ENCODE measurements around the gene DLG5. TPM values are rescaled to one million over a fixed set of nuclear protein-coding genes. Genes with fewer than 3 reads are reported as not detected.

The DLG5 gene
- polyA plus RNA-seq, 3 donors: 0.14 to 0.77 TPM; not detected in 1

DNA sequence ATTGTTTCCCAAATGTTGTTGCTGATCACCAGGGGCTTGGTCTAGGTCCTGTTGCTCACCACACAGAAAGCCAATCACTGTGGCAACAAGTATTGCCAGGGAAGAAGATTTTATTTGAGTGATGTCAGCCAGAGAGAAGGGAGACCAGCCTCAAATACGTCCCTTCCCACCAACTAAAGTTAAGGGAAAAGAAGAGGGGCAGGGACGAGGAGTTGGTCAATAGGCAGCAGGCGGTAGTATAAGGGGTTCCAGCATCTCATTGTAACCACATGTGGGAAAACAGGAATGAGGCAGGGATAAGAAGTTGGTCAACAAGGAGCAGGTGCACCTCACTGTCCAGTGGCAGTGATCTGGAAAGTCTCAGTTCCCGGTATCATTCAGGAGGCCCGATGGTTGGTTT lies 150.1 kb downstream of the DLG5 start:
- Histone ChIP-seq H3K4me1 (ENCODE audit: control insufficient read depth in 1 of 2, insufficient read depth in 2 of 2, low read length in 2 of 2) (no peaks in the 10 kb centered on the region), H3K9me3 (replicated peaks in 1 of 2; ENCODE audit: control insufficient read depth in 1 of 2, insufficient read depth in 1 of 2, low read length in 2 of 2) (peaks cover 21 to 57% of the 10 kb centered on the region in 2 donors), H3K36me3 (replicated peaks in 1 of 2; ENCODE audit: control insufficient read depth in 1 of 2, insufficient read depth in 2 of 2, low read length in 2 of 2) (no peaks in the 10 kb centered on the region), H3K27ac (ENCODE audit: low read depth in 1 of 2, low read length in 2 of 2) (no peak overlapping the region), H3K79me2 (ENCODE audit: insufficient read depth, low read length) (no peaks in the 10 kb centered on the region), H3K9ac (ENCODE audit: insufficient read depth, low read length, poor library complexity, severe bottlenecking) (no peak overlapping the region), H3K27me3 (ENCODE audit: control insufficient read depth in 2 of 2, insufficient read depth in 2 of 2, low read length in 2 of 2) (no peaks in the 10 kb centered on the region), H4K20me1 (ENCODE audit: insufficient read depth, low read length) (no peaks in the 10 kb centered on the region), H2AFZ (ENCODE audit: insufficient read depth, low read depth, low read length, poor library complexity, severe bottlenecking) (no peak overlapping the region), H3K4me2 (replicated peaks; ENCODE audit: extremely low read depth, low read length, poor library complexity, severe bottlenecking) (no peak overlapping the region), H3K4me3 (replicated peaks in 1 of 3; ENCODE audit: low read depth in 2 of 3, low read length in 3 of 3) (no peak overlapping the region)
- no peak for DNase-seq
- H3K4me1 Mint-ChIP-seq: no peaks in the 10 kb centered on the region
- TF ChIP-seq, protein P1, sequence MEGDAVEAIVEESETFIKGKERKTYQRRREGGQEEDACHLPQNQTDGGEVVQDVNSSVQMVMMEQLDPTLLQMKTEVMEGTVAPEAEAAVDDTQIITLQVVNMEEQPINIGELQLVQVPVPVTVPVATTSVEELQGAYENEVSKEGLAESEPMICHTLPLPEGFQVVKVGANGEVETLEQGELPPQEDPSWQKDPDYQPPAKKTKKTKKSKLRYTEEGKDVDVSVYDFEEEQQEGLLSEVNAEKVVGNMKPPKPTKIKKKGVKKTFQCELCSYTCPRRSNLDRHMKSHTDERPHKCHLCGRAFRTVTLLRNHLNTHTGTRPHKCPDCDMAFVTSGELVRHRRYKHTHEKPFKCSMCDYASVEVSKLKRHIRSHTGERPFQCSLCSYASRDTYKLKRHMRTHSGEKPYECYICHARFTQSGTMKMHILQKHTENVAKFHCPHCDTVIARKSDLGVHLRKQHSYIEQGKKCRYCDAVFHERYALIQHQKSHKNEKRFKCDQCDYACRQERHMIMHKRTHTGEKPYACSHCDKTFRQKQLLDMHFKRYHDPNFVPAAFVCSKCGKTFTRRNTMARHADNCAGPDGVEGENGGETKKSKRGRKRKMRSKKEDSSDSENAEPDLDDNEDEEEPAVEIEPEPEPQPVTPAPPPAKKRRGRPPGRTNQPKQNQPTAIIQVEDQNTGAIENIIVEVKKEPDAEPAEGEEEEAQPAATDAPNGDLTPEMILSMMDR (IDR thresholded peaks at IDR 0.05): no peak
- H3K27me3 Mint-ChIP-seq (ENCODE audit: low read depth in 3 of 3): peaks cover 3 to 6% (median 5%) of the 10 kb centered on the region in 3 donors
- intact Hi-C loops (cut with micrococcal nuclease): no loop called here
- H3K27ac Mint-ChIP-seq: no peak overlapping the region
- H3K4me3 Mint-ChIP-seq: no peak overlapping the region
- WGBS (ENCODE audit: insufficient coverage): 93% methylated on average over 3 of the region's 5 CpGs
- H3K36me3 Mint-ChIP-seq: no peaks in the 10 kb centered on the region
- peaks cover 10 to 55% (median 36%) of the 10 kb centered on the region in 7 donors for H3K9me3 Mint-ChIP-seq

DNA sequence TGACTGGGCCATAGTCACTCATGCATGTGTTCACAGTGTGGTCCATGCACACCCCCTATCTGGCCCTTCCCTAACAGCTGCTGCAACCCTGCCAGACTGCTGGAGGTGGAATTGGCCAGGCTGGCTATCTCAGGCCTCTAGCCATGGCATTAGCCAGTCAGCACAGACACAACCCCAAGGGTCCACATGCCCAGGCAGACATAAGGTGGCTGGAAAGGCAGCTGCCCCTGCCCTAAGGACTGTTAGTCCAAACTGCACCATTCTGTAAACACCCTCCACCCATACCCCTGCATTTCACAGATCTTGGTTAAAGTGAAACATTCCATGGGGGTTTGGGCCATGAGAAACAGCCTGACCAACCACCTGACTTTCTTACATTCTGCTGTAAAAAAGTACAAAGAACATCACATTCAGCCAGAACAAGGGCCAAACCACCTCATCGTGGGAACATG lies 151.6 kb downstream of the DLG5 start:
- H3K4me3 ChIP-seq (replicated peaks in 1 of 3; ENCODE audit: low read depth in 2 of 3, low read length in 3 of 3): no peak overlapping the region
- Mint-ChIP-seq H3K27me3 (ENCODE audit: low read depth in 3 of 3) (peaks cover 4 to 6% (median 5%) of the 10 kb centered on the region in 3 donors), H3K4me3 (no peak overlapping the region), H3K27ac (no peak overlapping the region), H3K9me3 (peaks cover 9 to 41% (median 28%) of the 10 kb centered on the region in 7 donors), H3K36me3 (no peaks in the 10 kb centered on the region), H3K4me1 (no peaks in the 10 kb centered on the region)
- H2AFZ ChIP-seq (ENCODE audit: insufficient read depth, low read depth, low read length, poor library complexity, severe bottlenecking): no peak overlapping the region
- peaks cover 21 to 42% of the 10 kb centered on the region in 2 donors for H3K9me3 ChIP-seq (replicated peaks in 1 of 2; ENCODE audit: control insufficient read depth in 1 of 2, insufficient read depth in 1 of 2, low read length in 2 of 2)
- H3K79me2 ChIP-seq (ENCODE audit: insufficient read depth, low read length): no peaks in the 10 kb centered on the region
- DNase-seq: no peak
- no peaks in the 10 kb centered on the region for H3K27me3 ChIP-seq (ENCODE audit: control insufficient read depth in 2 of 2, insufficient read depth in 2 of 2, low read length in 2 of 2)
- TF ChIP-seq, protein P1 (IDR thresholded peaks at IDR 0.05): no peak
- no peak overlapping the region for H3K9ac ChIP-seq (ENCODE audit: insufficient read depth, low read length, poor library complexity, severe bottlenecking)
- no peaks in the 10 kb centered on the region for H3K4me1 ChIP-seq (ENCODE audit: control insufficient read depth in 1 of 2, insufficient read depth in 2 of 2, low read length in 2 of 2)
- no peak overlapping the region for H3K27ac ChIP-seq (ENCODE audit: low read depth in 1 of 2, low read length in 2 of 2)
- 100% methylated on average over 1 of the region's 1 CpG for WGBS (ENCODE audit: insufficient coverage)
- H4K20me1 ChIP-seq (ENCODE audit: insufficient read depth, low read length): no peaks in the 10 kb centered on the region
- intact Hi-C loops (cut with micrococcal nuclease): no loop called here
- no peaks in the 10 kb centered on the region for H3K36me3 ChIP-seq (replicated peaks in 1 of 2; ENCODE audit: control insufficient read depth in 1 of 2, insufficient read depth in 2 of 2, low read length in 2 of 2)
- no peak overlapping the region for H3K4me2 ChIP-seq (replicated peaks; ENCODE audit: extremely low read depth, low read length, poor library complexity, severe bottlenecking)

Data from CD14-positive monocyte (primary cell).